ENCODE results near the gene GPR32. TPM values are rescaled to one million over a fixed set of nuclear protein-coding genes. Genes with fewer than 3 reads are reported as not detected.
A peak's percentile ranks its signal among the peaks of the same experiment; 100 is the strongest.
"Not testable (repeated sequence)": the region's sequence is repeated elsewhere in the genome, so short reads cannot be mapped to it uniquely, and the experiment has no call there.

The GPR32 gene
- total and polyA plus RNA-seq, 10 of the 15 experiments (the other 5 are each of a cell fraction or from before 2014, with no cell fraction given) = not detected

DNA sequence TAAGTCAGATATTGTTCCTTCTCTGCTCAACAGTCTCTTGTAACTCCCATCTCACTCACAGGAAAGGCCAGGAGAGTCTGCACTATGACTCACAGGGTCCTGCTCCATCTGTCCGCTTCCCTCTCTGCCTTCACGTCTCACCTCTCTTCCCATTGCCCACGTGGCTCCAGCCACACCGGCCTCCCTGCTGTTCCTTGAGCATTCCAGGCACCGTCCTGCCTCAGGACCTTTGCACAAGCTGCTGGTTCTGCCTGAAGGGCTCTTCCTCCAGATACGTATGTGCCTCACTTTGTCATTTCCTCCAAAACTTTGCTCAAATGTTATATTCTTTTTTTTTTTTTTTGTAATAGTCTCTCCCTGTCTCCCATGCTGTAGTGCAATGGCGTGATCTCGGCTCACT is 14.0 kb upstream of the GPR32 start:
- H3K79me2 ChIP-seq (ENCODE audit: control insufficient read depth, insufficient read depth, low read length); H3K9me3 ChIP-seq (replicated peaks; ENCODE audit: control insufficient read depth, insufficient read depth, low read length); in situ Hi-C loops (cut with MboI); H3K4me2 ChIP-seq (ENCODE audit: control insufficient read depth, insufficient read depth); H3K4me3 ChIP-seq; CTCF ChIA-PET; BruUV-seq (replicated peaks); H3K9ac ChIP-seq (ENCODE audit: control insufficient read depth, insufficient read depth, low read length); H3K4me1 ChIP-seq (ENCODE audit: control insufficient read depth, insufficient read depth, low read length); H3K36me3 ChIP-seq (ENCODE audit: control insufficient read depth in 2 of 2, insufficient read depth in 2 of 2, low read length in 1 of 2); H2AFZ ChIP-seq (ENCODE audit: control insufficient read depth, low read depth, low read length); DNase-seq (ENCODE audit: low read depth, low spot score); ATAC-seq; SMC1A ChIA-PET (ENCODE audit: uncharacterized antibody, unreplicated experiment); RAD21 ChIA-PET (ENCODE audit: unreplicated experiment); H3K27me3 ChIP-seq (replicated peaks in 1 of 2; ENCODE audit: control insufficient read depth in 2 of 2, insufficient read depth in 2 of 2, low read length in 1 of 2); H3K27ac ChIP-seq (ENCODE audit: control insufficient read depth, insufficient read depth); H4K20me1 ChIP-seq (ENCODE audit: control insufficient read depth, insufficient read depth); intact Hi-C loops (cut with micrococcal nuclease; ENCODE audit: unreplicated experiment): not testable (repeated sequence)
- peak; percentile 65 for FAIRE-seq
- 39% methylated on average over 8 of the region's 8 CpGs for WGBS (ENCODE audit: insufficient coverage, insufficient replicate concordance, low lambda C conversion rate, missing lambda C conversion rate)
- POLR2A ChIA-PET = interaction anchor here (0.5 to 0.7 kb wide), 2 partner anchors 84 to 221 kb away, joined by 3 to 6 read pairs; no protein-coding TSS in a partner anchor

GRCh38 chr19:50757624-50758023 is 12.6 kb upstream of the GPR32 start:
- RAD21 ChIA-PET (ENCODE audit: unreplicated experiment); CTCF ChIA-PET; in situ Hi-C loops (cut with MboI); SMC1A ChIA-PET (ENCODE audit: uncharacterized antibody, unreplicated experiment); H3K9ac ChIP-seq (ENCODE audit: control insufficient read depth, insufficient read depth, low read length); intact Hi-C loops (cut with micrococcal nuclease; ENCODE audit: unreplicated experiment); H4K20me1 ChIP-seq (ENCODE audit: control insufficient read depth, insufficient read depth); H2AFZ ChIP-seq (ENCODE audit: control insufficient read depth, low read depth, low read length); H3K9me3 ChIP-seq (replicated peaks; ENCODE audit: control insufficient read depth, insufficient read depth, low read length); BruUV-seq (replicated peaks); ATAC-seq; FAIRE-seq; H3K4me3 ChIP-seq; H3K36me3 ChIP-seq (ENCODE audit: control insufficient read depth in 2 of 2, insufficient read depth in 2 of 2, low read length in 1 of 2); DNase-seq (ENCODE audit: low read depth, low spot score); H3K4me1 ChIP-seq (ENCODE audit: control insufficient read depth, insufficient read depth, low read length); H3K79me2 ChIP-seq (ENCODE audit: control insufficient read depth, insufficient read depth, low read length); H3K27ac ChIP-seq (ENCODE audit: control insufficient read depth, insufficient read depth); H3K4me2 ChIP-seq (ENCODE audit: control insufficient read depth, insufficient read depth); POLR2A ChIA-PET; H3K27me3 ChIP-seq (replicated peaks in 1 of 2; ENCODE audit: control insufficient read depth in 2 of 2, insufficient read depth in 2 of 2, low read length in 1 of 2): not testable (repeated sequence)
- WGBS (ENCODE audit: insufficient coverage, insufficient replicate concordance, low lambda C conversion rate, missing lambda C conversion rate) = 52% methylated on average over 3 of the region's 3 CpGs

GRCh38 chr19:50759076-50759475 is 11.2 kb upstream of the GPR32 start:
- not testable (repeated sequence) for DNase-seq (ENCODE audit: low read depth, low spot score)

More at GRCh38 chr19:50759076-50759475, 11.2 kb upstream of the GPR32 start:
- RAD21 ChIA-PET (ENCODE audit: unreplicated experiment); H3K4me3 ChIP-seq; H4K20me1 ChIP-seq (ENCODE audit: control insufficient read depth, insufficient read depth); in situ Hi-C loops (cut with MboI); ATAC-seq; intact Hi-C loops (cut with micrococcal nuclease; ENCODE audit: unreplicated experiment); H3K27me3 ChIP-seq (replicated peaks in 1 of 2; ENCODE audit: control insufficient read depth in 2 of 2, insufficient read depth in 2 of 2, low read length in 1 of 2); FAIRE-seq; H3K27ac ChIP-seq (ENCODE audit: control insufficient read depth, insufficient read depth); H3K4me2 ChIP-seq (ENCODE audit: control insufficient read depth, insufficient read depth); POLR2A ChIA-PET; H3K79me2 ChIP-seq (ENCODE audit: control insufficient read depth, insufficient read depth, low read length); H3K4me1 ChIP-seq (ENCODE audit: control insufficient read depth, insufficient read depth, low read length); CTCF ChIA-PET; H3K9ac ChIP-seq (ENCODE audit: control insufficient read depth, insufficient read depth, low read length); H2AFZ ChIP-seq (ENCODE audit: control insufficient read depth, low read depth, low read length); SMC1A ChIA-PET (ENCODE audit: uncharacterized antibody, unreplicated experiment); BruUV-seq (replicated peaks); H3K9me3 ChIP-seq (replicated peaks; ENCODE audit: control insufficient read depth, insufficient read depth, low read length); H3K36me3 ChIP-seq (ENCODE audit: control insufficient read depth in 2 of 2, insufficient read depth in 2 of 2, low read length in 1 of 2): not testable (repeated sequence)
- WGBS (ENCODE audit: insufficient coverage, insufficient replicate concordance, low lambda C conversion rate, missing lambda C conversion rate) = 45% methylated on average over 18 of the region's 18 CpGs

Measured in GM12878 (cell line).